ENCODE results near the gene ATG4B. TPM values are rescaled to one million over a fixed set of nuclear protein-coding genes. Genes with fewer than 3 reads are reported as not detected.
A peak's percentile ranks its signal among the peaks of the same experiment; 100 is the strongest.

The ATG4B gene
- total and polyA plus RNA-seq, 2 donors (not counting 3 experiments of a cell fraction or from before 2014, with no cell fraction given), result 83.6 to 113 TPM

- FAIRE-seq (peak; percentile 94), DNase-seq (ENCODE audit: low read depth, low spot score) (peak; percentile 77)
- no peaks in the 10 kb centered on the region for H4K20me1 ChIP-seq (replicated peaks; ENCODE audit: control insufficient read depth, extremely low read depth, insufficient read depth, low read length)
- no peak overlapping the region for H2AFZ ChIP-seq (ENCODE audit: low read depth, low read length)
- H3K4me2 ChIP-seq (ENCODE audit: insufficient read depth, low read length), result peak overlapping the region; percentile 18
- no peak overlapping the region for H3K4me3 ChIP-seq (replicated peaks in 1 of 3; ENCODE audit: insufficient read depth in 1 of 3, low read depth in 1 of 3, low read length in 3 of 3)
- ChIA-PET POLR2A (no interaction called here), CTCF (interaction anchor here (1.6 to 2.7 kb wide), 2 partner anchors 14 to 212 kb away, joined by 8 read pairs; no protein-coding TSS in a partner anchor)
- BruUV-seq (replicated peaks), result no TSS peak
- H3K9me1 ChIP-seq (replicated peaks; ENCODE audit: control insufficient read depth, extremely low read depth, insufficient read depth, low read length), result no peaks in the 10 kb centered on the region
- no peak overlapping the region for H3K9ac ChIP-seq (replicated peaks; ENCODE audit: extremely low read depth, insufficient read depth, low read length)
- no peaks in the 10 kb centered on the region for H3K27me3 ChIP-seq (ENCODE audit: control insufficient read depth in 2 of 2, insufficient read depth in 2 of 2, low read length in 2 of 2)
- H3K9me3 ChIP-seq (replicated peaks; ENCODE audit: control insufficient read depth, insufficient read depth, low read length), result no peaks in the 10 kb centered on the region
- dilution Hi-C loops (cut with MboI; ENCODE audit: extremely low pct_ligation_motif_present, low sequenced_read_pairs), result no loop called here
- no peak for TF ChIP-seq MYC (IDR thresholded peaks at IDR 0.05; ENCODE audit: low read depth, low read length)
- TF ChIP-seq CTCF (IDR thresholded peaks at IDR 0.05; ENCODE audit: extremely low read depth in 1 of 2, insufficient read depth in 1 of 2, low read depth in 1 of 2, low read length in 2 of 2), result peak in 1 of 2 donors; percentile 7
- peaks cover 20% of the 10 kb centered on the region for H3K4me1 ChIP-seq (ENCODE audit: control insufficient read depth, extremely low read depth, insufficient read depth, low read length)
- peaks cover 0 to 24% of the 10 kb centered on the region in 2 experiments for H3K36me3 ChIP-seq (ENCODE audit: control insufficient read depth in 2 of 2, extremely low read depth in 1 of 2, insufficient read depth in 2 of 2, low read length in 2 of 2)
- intact Hi-C loops (cut with micrococcal nuclease), result no loop called here
- no peak overlapping the region for H3K27ac ChIP-seq (ENCODE audit: insufficient read depth, low read depth, low read length)
- no peaks in the 10 kb centered on the region for H3K79me2 ChIP-seq (ENCODE audit: control insufficient read depth, insufficient read depth, low read length)
Measured at GRCh38 chr2:241666627-241667400, 29.3 kb downstream of the ATG4B start.

GRCh38 chr2:241668354-241668753 lies 30.9 kb downstream of the ATG4B start:
- FAIRE-seq, result no peak
- Histone ChIP-seq H3K36me3 (ENCODE audit: control insufficient read depth in 2 of 2, extremely low read depth in 1 of 2, insufficient read depth in 2 of 2, low read length in 2 of 2) (peaks cover 0 to 25% of the 10 kb centered on the region in 2 experiments), H3K9me1 (replicated peaks; ENCODE audit: control insufficient read depth, extremely low read depth, insufficient read depth, low read length) (no peaks in the 10 kb centered on the region), H3K9ac (replicated peaks; ENCODE audit: extremely low read depth, insufficient read depth, low read length) (no peak overlapping the region), H3K4me3 (replicated peaks in 1 of 3; ENCODE audit: insufficient read depth in 1 of 3, low read depth in 1 of 3, low read length in 3 of 3) (no peak overlapping the region), H3K27ac (ENCODE audit: insufficient read depth, low read depth, low read length) (no peak overlapping the region), H3K4me2 (ENCODE audit: insufficient read depth, low read length) (no peak overlapping the region), H3K79me2 (ENCODE audit: control insufficient read depth, insufficient read depth, low read length) (no peaks in the 10 kb centered on the region), H3K4me1 (ENCODE audit: control insufficient read depth, extremely low read depth, insufficient read depth, low read length) (peaks cover 20% of the 10 kb centered on the region), H2AFZ (ENCODE audit: low read depth, low read length) (no peak overlapping the region), H3K27me3 (ENCODE audit: control insufficient read depth in 2 of 2, insufficient read depth in 2 of 2, low read length in 2 of 2) (no peaks in the 10 kb centered on the region), H3K9me3 (replicated peaks; ENCODE audit: control insufficient read depth, insufficient read depth, low read length) (no peaks in the 10 kb centered on the region), H4K20me1 (replicated peaks; ENCODE audit: control insufficient read depth, extremely low read depth, insufficient read depth, low read length) (no peaks in the 10 kb centered on the region)
- no peak for DNase-seq (ENCODE audit: low read depth, low spot score)
- intact Hi-C loops (cut with micrococcal nuclease), result no loop called here
- BruUV-seq (replicated peaks), result no TSS peak
- dilution Hi-C loops (cut with MboI; ENCODE audit: extremely low pct_ligation_motif_present, low sequenced_read_pairs), result no loop called here
- no peak for TF ChIP-seq MAX (IDR thresholded peaks at IDR 0.05; ENCODE audit: insufficient read depth, insufficient read length)
- no peak for TF ChIP-seq GATA2 (IDR thresholded peaks at IDR 0.05; ENCODE audit: insufficient read depth, insufficient read length, low read depth, low read length)
- TF ChIP-seq CTCF (IDR thresholded peaks at IDR 0.05; ENCODE audit: extremely low read depth in 1 of 2, insufficient read depth in 1 of 2, low read depth in 1 of 2, low read length in 2 of 2), result no peak
- no peak for TF ChIP-seq FOS (IDR thresholded peaks at IDR 0.05; ENCODE audit: borderline replicate concordance, insufficient read depth, low read length)
- TF ChIP-seq MYC (IDR thresholded peaks at IDR 0.05; ENCODE audit: low read depth, low read length), result no peak
- TF ChIP-seq POLR2A (IDR thresholded peaks at IDR 0.05; ENCODE audit: low read depth, low read length), result no peak
- no peak for TF ChIP-seq JUN (IDR thresholded peaks at IDR 0.05; ENCODE audit: borderline replicate concordance, insufficient read depth, insufficient read length, low read depth)
- TF ChIP-seq POLR2AphosphoS5 (IDR thresholded peaks at IDR 0.05; ENCODE audit: insufficient read depth, low read depth, low read length), result no peak
- TF ChIP-seq EZH2 (IDR thresholded peaks at IDR 0.05; ENCODE audit: borderline replicate concordance, low read depth, low read length, severe bottlenecking), result no peak
- CTCF ChIA-PET, result no interaction called here
- POLR2A ChIA-PET, result no interaction called here
